Stomach (tissue), 8 donors: ENCODE measurements around the gene NUTF2. TPM values are rescaled to one million over a fixed set of nuclear protein-coding genes. Genes with fewer than 3 reads are reported as not detected.

Experiments used
- polyA plus RNA-seq, 3 donors: library from polyadenylated mRNA; stranded (reverse); fragments of 200-250 nt; gene quantifications; one replicate each; pipeline ENCODE4 v1.2.3, GENCODE V29; 2013
- small RNA-seq, 4 donors: library from RNA; depleted of rRNA; stranded (forward); fragments of <200 nt; gene quantifications; one replicate each; pipeline ENCODE3, GENCODE V24; 2016
- total RNA-seq, 5 donors: library from RNA; depleted of rRNA; stranded (reverse); fragments of >200 nt; gene quantifications; one replicate each; pipeline versions ENCODE4 v1.1.0 to v1.2.3, GENCODE V29; 2014 to 2016
- donor health status: healthy with polysubstance abuse.
- donor health status: Bipolar disorder and iron deficiency.
- donor health status: healthy.

NUTF2 gene
- total and polyA plus RNA-seq, 8 donors, result 9.3 to 125 (median 60.5) TPM

Small RNA genes within 50 kb of the gene (small RNA-seq; reads per million reads assigned to genes)
- gene AC040162.2, result 0 reads per million in 4 donors
- 0 reads per million in 4 donors for gene NRN1L

Other genes starting within 250 kb of the NUTF2 start
- 10 to 100 TPM in 1 of 5 donors, 1 to 10 TPM in 2, under 1 TPM in 2; 0.18 to 28.1 (median 1.0) TPM for gene CARMIL2, start 201.8 kb upstream of the NUTF2 start, total RNA-seq
- gene CARMIL2, start 201.8 kb upstream of the NUTF2 start, polyA plus RNA-seq, result 1 to 10 TPM in 2 of 3 donors, under 1 TPM in 1; 0.46 to 2.4 (median 2.0) TPM
- gene ACD, start 186.7 kb upstream of the NUTF2 start, total RNA-seq, result 10 to 100 TPM in 2 of 5 donors, 1 to 10 TPM in 2, under 1 TPM in 1; 0.87 to 30.3 (median 5.3) TPM
- gene ACD, start 186.7 kb upstream of the NUTF2 start, polyA plus RNA-seq, result 10 to 100 TPM; 12.0 to 17.1 (median 16.2) TPM
- 10 to 100 TPM in 3 of 5 donors, 1 to 10 TPM in 2; 1.1 to 56.7 (median 14.6) TPM for gene PARD6A, start 186.0 kb upstream of the NUTF2 start, total RNA-seq
- gene PARD6A, start 186.0 kb upstream of the NUTF2 start, polyA plus RNA-seq, result 1 to 10 TPM; 3.5 to 7.2 (median 7.0) TPM
- gene ENKD1, start 180.2 kb upstream of the NUTF2 start, total RNA-seq, result 100 to 1,000 TPM in 1 of 5 donors, 10 to 100 TPM in 2, 1 to 10 TPM in 2; 5.8 to 113 (median 10.4) TPM
- gene ENKD1, start 180.2 kb upstream of the NUTF2 start, polyA plus RNA-seq, result 10 to 100 TPM; 19.7 to 31.5 (median 20.5) TPM
- 10 to 100 TPM in 1 of 5 donors, 1 to 10 TPM in 1, not detected in 3; 3.5 to 83.0 TPM for gene C16orf86, start 180.1 kb upstream of the NUTF2 start, total RNA-seq
- gene C16orf86, start 180.1 kb upstream of the NUTF2 start, polyA plus RNA-seq, result 1 to 10 TPM; 3.2 to 3.6 (median 3.4) TPM
- gene GFOD2, start 127.6 kb upstream of the NUTF2 start, total RNA-seq, result 10 to 100 TPM in 4 of 5 donors, 1 to 10 TPM in 1; 7.6 to 87.5 (median 13.3) TPM
- 10 to 100 TPM in 1 of 3 donors, 1 to 10 TPM in 2; 8.6 to 13.4 (median 10.0) TPM for gene GFOD2, start 127.6 kb upstream of the NUTF2 start, polyA plus RNA-seq
- gene RANBP10, start 40.4 kb upstream of the NUTF2 start, total RNA-seq, result 10 to 100 TPM in 3 of 5 donors, 1 to 10 TPM in 2; 7.8 to 37.3 (median 13.0) TPM
- 1 to 10 TPM; 2.9 to 6.9 (median 4.2) TPM for gene RANBP10, start 40.4 kb upstream of the NUTF2 start, polyA plus RNA-seq
- gene TSNAXIP1, start 40.0 kb upstream of the NUTF2 start, total RNA-seq, result 10 to 100 TPM in 1 of 5 donors, 1 to 10 TPM in 2, under 1 TPM in 1, not detected in 1; 0.45 to 25.7 (median 1.7) TPM
- 1 to 10 TPM in 1 of 3 donors, under 1 TPM in 2; 0.46 to 1.2 (median 1.00) TPM for gene TSNAXIP1, start 40.0 kb upstream of the NUTF2 start, polyA plus RNA-seq
- 100 to 1,000 TPM in 1 of 5 donors, 10 to 100 TPM in 4; 12.5 to 109 (median 53.9) TPM for gene THAP11, start 4.6 kb upstream of the NUTF2 start, total RNA-seq
- 10 to 100 TPM; 15.8 to 25.7 (median 18.7) TPM for gene THAP11, start 4.6 kb upstream of the NUTF2 start, polyA plus RNA-seq
- 10 to 100 TPM; 27.4 to 80.7 (median 71.0) TPM for gene CENPT, start 760 bp downstream of the NUTF2 start, total RNA-seq
- gene CENPT, start 760 bp downstream of the NUTF2 start, polyA plus RNA-seq, result 10 to 100 TPM; 36.8 to 64.8 (median 48.3) TPM
- gene EDC4, start 26.1 kb downstream of the NUTF2 start, total RNA-seq, result 100 to 1,000 TPM in 2 of 5 donors, 10 to 100 TPM in 3; 41.5 to 141 (median 58.5) TPM
- 10 to 100 TPM; 22.0 to 27.6 (median 22.2) TPM for gene EDC4, start 26.1 kb downstream of the NUTF2 start, polyA plus RNA-seq
- gene NRN1L, start 38.0 kb downstream of the NUTF2 start, total RNA-seq, result not detected
- 1 to 10 TPM in 2 of 3 donors, not detected in 1; 2.0 to 2.7 TPM for gene NRN1L, start 38.0 kb downstream of the NUTF2 start, polyA plus RNA-seq
- gene PSKH1, start 46.3 kb downstream of the NUTF2 start, total RNA-seq, result 10 to 100 TPM; 17.5 to 93.7 (median 26.1) TPM
- gene PSKH1, start 46.3 kb downstream of the NUTF2 start, polyA plus RNA-seq, result 10 to 100 TPM; 10.2 to 26.5 (median 13.4) TPM
- 10 to 100 TPM in 1 of 5 donors, 1 to 10 TPM in 2, under 1 TPM in 1, not detected in 1; 0.37 to 11.0 (median 4.0) TPM for gene CTRL, start 84.9 kb downstream of the NUTF2 start, total RNA-seq
- gene CTRL, start 84.9 kb downstream of the NUTF2 start, polyA plus RNA-seq, result 1 to 10 TPM in 2 of 3 donors, under 1 TPM in 1; 0.62 to 2.1 (median 1.3) TPM
- gene PSMB10, start 89.9 kb downstream of the NUTF2 start, total RNA-seq, result 10 to 100 TPM; 22.8 to 85.8 (median 52.5) TPM
- 100 to 1,000 TPM; 128 to 205 (median 134) TPM for gene PSMB10, start 89.9 kb downstream of the NUTF2 start, polyA plus RNA-seq
- 10 to 100 TPM; 10.1 to 20.1 (median 12.8) TPM for gene LCAT, start 97.2 kb downstream of the NUTF2 start, total RNA-seq
- gene LCAT, start 97.2 kb downstream of the NUTF2 start, polyA plus RNA-seq, result 10 to 100 TPM; 18.6 to 20.7 (median 19.2) TPM
- 100 to 1,000 TPM in 1 of 5 donors, 10 to 100 TPM in 4; 12.7 to 136 (median 25.9) TPM for gene SLC12A4, start 121.7 kb downstream of the NUTF2 start, total RNA-seq
- gene SLC12A4, start 121.7 kb downstream of the NUTF2 start, polyA plus RNA-seq, result 10 to 100 TPM in 2 of 3 donors, 1 to 10 TPM in 1; 5.7 to 19.8 (median 16.2) TPM
- not detected for gene DPEP3, start 133.6 kb downstream of the NUTF2 start, total RNA-seq
- gene DPEP3, start 133.6 kb downstream of the NUTF2 start, polyA plus RNA-seq, result not detected
- gene DPEP2, start 152.6 kb downstream of the NUTF2 start, total RNA-seq, result 1 to 10 TPM in 3 of 5 donors, not detected in 2; 2.4 to 5.2 (median 3.1) TPM
- under 1 TPM; 0.61 to 0.95 (median 0.75) TPM for gene DPEP2, start 152.6 kb downstream of the NUTF2 start, polyA plus RNA-seq
- not detected for gene DPEP2NB, start 169.0 kb downstream of the NUTF2 start, total RNA-seq
- not detected for gene DPEP2NB, start 169.0 kb downstream of the NUTF2 start, polyA plus RNA-seq
- gene DDX28, start 176.3 kb downstream of the NUTF2 start, total RNA-seq, result 1 to 10 TPM in 3 of 5 donors, not detected in 2; 4.6 to 8.9 (median 7.3) TPM
- 1 to 10 TPM; 6.3 to 9.7 (median 7.3) TPM for gene DDX28, start 176.3 kb downstream of the NUTF2 start, polyA plus RNA-seq
- 10 to 100 TPM in 4 of 5 donors, under 1 TPM in 1; 0.45 to 27.5 (median 15.2) TPM for gene DUS2, start 176.4 kb downstream of the NUTF2 start, total RNA-seq
- gene DUS2, start 176.4 kb downstream of the NUTF2 start, polyA plus RNA-seq, result 1 to 10 TPM; 4.3 to 9.5 (median 5.0) TPM
- 100 to 1,000 TPM in 2 of 5 donors, 10 to 100 TPM in 3; 20.1 to 385 (median 23.9) TPM for gene NFATC3, start 238.4 kb downstream of the NUTF2 start, total RNA-seq
- 1 to 10 TPM; 5.5 to 5.8 (median 5.6) TPM for gene NFATC3, start 238.4 kb downstream of the NUTF2 start, polyA plus RNA-seq